ENCODE measurements around the gene BCAS4.

DNA sequence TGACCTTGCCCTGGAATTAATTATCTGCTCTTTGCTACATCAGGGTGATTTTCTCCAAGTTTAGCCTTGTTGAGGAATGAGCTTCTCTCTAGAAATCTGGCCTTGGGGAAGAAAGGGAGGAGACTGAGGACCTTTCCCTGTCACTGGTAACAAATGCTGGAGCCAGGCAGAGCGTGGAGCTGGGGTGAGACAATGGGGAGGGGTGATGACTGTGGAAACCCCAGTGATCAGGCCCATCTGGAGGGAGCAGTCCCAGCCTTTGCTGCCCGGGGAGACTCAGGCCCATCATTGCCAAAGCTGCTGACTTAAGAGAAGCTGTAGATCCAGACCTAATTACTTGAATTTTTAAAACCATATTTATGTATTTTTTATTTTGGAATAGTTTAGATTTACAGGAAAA lies 31.3 kb downstream of the BCAS4 start:
- TF ChIP-seq, protein P1, sequence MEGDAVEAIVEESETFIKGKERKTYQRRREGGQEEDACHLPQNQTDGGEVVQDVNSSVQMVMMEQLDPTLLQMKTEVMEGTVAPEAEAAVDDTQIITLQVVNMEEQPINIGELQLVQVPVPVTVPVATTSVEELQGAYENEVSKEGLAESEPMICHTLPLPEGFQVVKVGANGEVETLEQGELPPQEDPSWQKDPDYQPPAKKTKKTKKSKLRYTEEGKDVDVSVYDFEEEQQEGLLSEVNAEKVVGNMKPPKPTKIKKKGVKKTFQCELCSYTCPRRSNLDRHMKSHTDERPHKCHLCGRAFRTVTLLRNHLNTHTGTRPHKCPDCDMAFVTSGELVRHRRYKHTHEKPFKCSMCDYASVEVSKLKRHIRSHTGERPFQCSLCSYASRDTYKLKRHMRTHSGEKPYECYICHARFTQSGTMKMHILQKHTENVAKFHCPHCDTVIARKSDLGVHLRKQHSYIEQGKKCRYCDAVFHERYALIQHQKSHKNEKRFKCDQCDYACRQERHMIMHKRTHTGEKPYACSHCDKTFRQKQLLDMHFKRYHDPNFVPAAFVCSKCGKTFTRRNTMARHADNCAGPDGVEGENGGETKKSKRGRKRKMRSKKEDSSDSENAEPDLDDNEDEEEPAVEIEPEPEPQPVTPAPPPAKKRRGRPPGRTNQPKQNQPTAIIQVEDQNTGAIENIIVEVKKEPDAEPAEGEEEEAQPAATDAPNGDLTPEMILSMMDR (conservative IDR thresholded peaks at IDR 0.05) = no peak
- TF ChIP-seq ZFX (IDR thresholded peaks at IDR 0.05) = no peak
